SK-N-SH (cell line): ENCODE results near the gene ZGPAT. TPM values are rescaled to one million over a fixed set of nuclear protein-coding genes. Genes with fewer than 3 reads are reported as not detected.

Experiments
- CTCF ChIA-PET: fragments of 300-600, 350-600 bp; formaldehyde crosslinking; extraction: SDS; loops from one replicate; lab custom pipeline; 2021; lab: Yijun Ruan, JAX
- POLR2A ChIA-PET: fragments of 350-600 bp; sonication (Branson Sonifier 250); formaldehyde crosslinking; extraction: SDS; loops from one replicate; lab custom pipeline; 2020; ENCODE audit warnings: antibody characterized with exemption, inconsistent platforms; lab: Yijun Ruan, JAX
- DNase-seq: peaks from one replicate; pipeline ENCODE4 v3.0.0; 2012
- H2AFZ ChIP-seq: fragments of 200-600 bp; sonication (generic); 2 replicates; pipeline ENCODE4 v1.8.1; 2016; ENCODE audit warnings: antibody characterized with exemption, mild to moderate bottlenecking, low read depth
- H3F3A ChIP-seq: fragments of 200-600 bp; sonication (generic); replicated peaks from 2 replicates; pipeline ENCODE3; 2016; ENCODE audit warnings: antibody characterized with exemption, mild to moderate bottlenecking; ENCODE audit not compliant: insufficient read depth
- H3K27ac ChIP-seq, 2 experiments: fragments of 200-500 bp in 1 of 2; fragments of 200-600 bp in 1 of 2; sonication (Bioruptor generic) in 1 of 2; sonication (generic), shearing (Covaris generic) in 1 of 2; 2 replicates each; pipeline versions ENCODE4 v1.5.1 to v1.6.1; 2014 to 2016; ENCODE audit warnings: low read depth in 2 of 2, inconsistent platforms in 1 of 2, low read length in 1 of 2, mild to moderate bottlenecking in 1 of 2, mixed read lengths in 1 of 2
- H3K27me3 ChIP-seq: fragments of 200-600 bp; sonication (generic), shearing (Covaris generic); 2 replicates; pipeline ENCODE4 v1.6.1; 2016; ENCODE audit warnings: mixed run types; ENCODE audit not compliant: insufficient read depth
- H3K36me3 ChIP-seq, 2 experiments: fragments of 200-500 bp in 1 of 2; fragments of 200-600 bp in 1 of 2; sonication (Bioruptor generic) in 1 of 2; sonication (generic) in 1 of 2; replicated peaks in 1 of 2; 2 replicates each; pipeline versions ENCODE3 to v1.5.1; 2014 to 2016; ENCODE audit warnings: low read length in 1 of 2, mild to moderate bottlenecking in 1 of 2; ENCODE audit not compliant: insufficient read depth in 2 of 2, control insufficient read depth in 1 of 2
- H3K4me1 ChIP-seq, 2 experiments: fragments of 200-500 bp in 1 of 2; fragments of 200-600 bp in 1 of 2; sonication (Bioruptor generic) in 1 of 2; sonication (generic), shearing (Covaris generic) in 1 of 2; 2 replicates each; pipeline versions ENCODE4 v1.5.1 to v1.6.1; 2014 to 2016; ENCODE audit warnings: low read depth in 1 of 2, low read length in 1 of 2, mixed run types in 1 of 2; ENCODE audit not compliant: insufficient read depth in 2 of 2, control insufficient read depth in 1 of 2
- H3K4me2 ChIP-seq: fragments of 200-600 bp; sonication (generic), shearing (Covaris generic); 2 replicates; pipeline ENCODE4 v1.6.1; 2017; ENCODE audit warnings: mixed run types
- H3K4me3 ChIP-seq, 2 experiments: fragments of 200-500 bp in 1 of 2; fragments of 200-600 bp in 1 of 2; sonication (Bioruptor generic) in 1 of 2; sonication (generic), shearing (Covaris generic) in 1 of 2; 2 replicates each; pipeline versions ENCODE4 v1.5.1 to v1.8.1; 2014 to 2016; ENCODE audit warnings: low read depth in 2 of 2, inconsistent platforms in 1 of 2, low read length in 1 of 2, mild to moderate bottlenecking in 1 of 2, mixed read lengths in 1 of 2, moderate library complexity in 1 of 2
- H3K79me2 ChIP-seq: fragments of 200-600 bp; sonication (generic); 2 replicates; pipeline ENCODE4 v1.8.1; 2017; ENCODE audit warnings: mild to moderate bottlenecking; ENCODE audit not compliant: insufficient read depth
- H3K9ac ChIP-seq: fragments of 200-600 bp; sonication (generic); 2 replicates; pipeline ENCODE4 v1.6.1; 2017; ENCODE audit warnings: mixed run types
- H3K9me2 ChIP-seq: fragments of 200-600 bp; sonication (generic); 2 replicates; pipeline ENCODE4 v1.6.1; 2017; ENCODE audit warnings: mixed run types
- H3K9me3 ChIP-seq: fragments of 200-600 bp; sonication (generic); 2 replicates; pipeline ENCODE4 v1.6.1; 2017; ENCODE audit warnings: mixed run types, mild to moderate bottlenecking, moderate library complexity
- H4K20me1 ChIP-seq: fragments of 200-600 bp; sonication (generic); 2 replicates; pipeline ENCODE4 v1.6.1; 2017; ENCODE audit warnings: mild to moderate bottlenecking, mixed run types; ENCODE audit not compliant: insufficient read depth
- FOSL2 ChIP-seq: IDR thresholded peaks from 2 replicates; pipeline ENCODE4 v1.4.0; 2012; ENCODE audit warnings: low read depth, mild to moderate bottlenecking, moderate library complexity, borderline replicate concordance
- FOXM1 ChIP-seq: IDR thresholded peaks from 2 replicates; pipeline ENCODE4 v1.4.0; 2012; ENCODE audit warnings: low read depth, mild to moderate bottlenecking
- GATA2 ChIP-seq: sonication (generic); formaldehyde crosslinking; IDR thresholded peaks from 2 replicates; pipeline ENCODE4 v1.5.0; 2020; ENCODE audit warnings: mild to moderate bottlenecking, missing genetic modification reagents
- MXI1 ChIP-seq: IDR thresholded peaks from 2 replicates; pipeline ENCODE4 v1.6.1; 2012; ENCODE audit warnings: mild to moderate bottlenecking, low read depth, low read length, improper control_type of control experiment
- NFIC ChIP-seq: IDR thresholded peaks from 2 replicates; pipeline ENCODE4 v1.4.0; 2012; ENCODE audit warnings: borderline replicate concordance
- NRF1 ChIP-seq: IDR thresholded peaks from 2 replicates; pipeline ENCODE4 v1.6.1; 2012; ENCODE audit warnings: low read depth, mild to moderate bottlenecking, low read length
- POLR2AphosphoS5 ChIP-seq: IDR thresholded peaks from 2 replicates; pipeline ENCODE4 v1.6.1; 2012; ENCODE audit warnings: low read depth, low read length
- RFX5 ChIP-seq: IDR thresholded peaks from 2 replicates; pipeline ENCODE4 v1.6.1; 2012; ENCODE audit warnings: mild to moderate bottlenecking, improper control_type of control experiment, low read length
- SIN3A ChIP-seq: IDR thresholded peaks from 2 replicates; pipeline ENCODE4 v1.6.1; 2012; ENCODE audit warnings: low read depth, mild to moderate bottlenecking, low read length, moderate library complexity, borderline replicate concordance
- SMC3 ChIP-seq: IDR thresholded peaks from 2 replicates; pipeline ENCODE4 v1.6.1; 2012; ENCODE audit warnings: low read depth, low read length, improper control_type of control experiment
- TCF12 ChIP-seq: IDR thresholded peaks from 2 replicates; pipeline ENCODE4 v1.4.0; 2012
- TEAD4 ChIP-seq: IDR thresholded peaks from 2 replicates; pipeline ENCODE4 v1.4.0; 2012; ENCODE audit warnings: mild to moderate bottlenecking, borderline replicate concordance; ENCODE audit not compliant: insufficient read depth
- WGBS: methylation state at CpG from one replicate; pipeline ENCODE4 v1.1.6; 2017; ENCODE audit warnings: low lambda C conversion rate; 5-methylcytosine and 5-hydroxymethylcytosine counted together
- polyA plus RNA-seq, 3 experiments: library from polyadenylated mRNA; depleted of rRNA; stranded (reverse); fragments of >200 nt; gene quantifications; 2 replicates each; pipeline ENCODE4 v1.2.3, GENCODE V29; 2012
- TF ChIP-seq, protein P1 (sequence below): fragments of 150-350 bp; IDR thresholded peaks from 2 replicates; pipeline ENCODE4 v1.6.1; 2017; ENCODE audit warnings: antibody characterized with exemption, low read length, low read depth, borderline replicate concordance
- TF ChIP-seq, protein P2 (sequence below): IDR thresholded peaks from 2 replicates; pipeline ENCODE4 v1.4.0; 2012; ENCODE audit warnings: low read depth, borderline replicate concordance
- TF ChIP-seq, protein P3 (sequence below): fragments of 150-350 bp; IDR thresholded peaks from 2 replicates; pipeline ENCODE4 v1.6.1; 2016; ENCODE audit warnings: mild to moderate bottlenecking, low read depth, low read length
- TF ChIP-seq, protein P4 (sequence below): IDR thresholded peaks from 2 replicates; pipeline ENCODE4 v1.4.0; 2012; ENCODE audit warnings: low read depth, borderline replicate concordance
- TF ChIP-seq, protein P5 (sequence below): fragments of 200-600 bp; sonication (generic); IDR thresholded peaks from 2 replicates; pipeline ENCODE4 v1.6.1; 2017; ENCODE audit warnings: antibody characterized with exemption, mild to moderate bottlenecking, moderate library complexity

Gene ZGPAT
- polyA plus RNA-seq, 1 of the 3 experiments (the other 2 are of a cell fraction) = 33.7 TPM

DNA sequence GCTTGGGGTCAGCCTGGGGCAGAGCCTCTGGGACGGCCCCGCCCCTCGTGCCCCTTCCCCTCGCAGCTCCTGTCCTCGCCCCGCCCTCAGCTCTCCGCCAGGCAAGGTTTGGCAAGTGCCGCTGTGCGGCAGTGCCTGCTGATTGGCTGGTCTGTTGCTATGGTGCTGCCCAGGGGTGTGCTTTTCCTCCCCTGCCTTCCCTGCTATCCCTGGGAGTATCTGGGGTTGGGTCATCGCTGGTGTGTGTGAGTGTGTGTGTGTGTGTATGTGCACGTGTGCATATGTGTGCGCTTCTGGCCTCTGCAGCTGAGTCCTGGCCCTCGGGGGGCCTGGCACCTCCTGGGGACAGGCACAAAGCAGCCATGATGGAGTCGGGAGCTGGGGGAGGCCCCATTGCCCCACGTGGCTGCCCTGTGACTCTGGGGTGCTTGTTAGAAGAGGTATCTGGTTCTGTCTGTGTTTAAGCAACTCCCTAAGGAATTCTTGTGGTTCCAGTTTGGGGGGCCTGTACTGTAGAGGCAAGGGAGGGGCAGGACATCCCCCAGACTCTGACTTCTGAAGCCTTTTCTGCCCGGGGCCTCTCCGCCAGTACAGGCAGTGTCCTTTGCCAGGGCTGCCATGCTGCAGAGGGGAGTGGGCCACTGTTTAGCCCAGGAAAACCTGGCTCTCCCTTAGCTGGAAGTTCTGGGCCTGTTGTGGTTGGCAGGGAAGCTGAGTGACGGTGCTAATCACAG, 42.8 kb upstream of the ZGPAT start:
- H3K27ac ChIP-seq = no peak overlapping the region
- TF ChIP-seq POLR2AphosphoS5 = no peak
- TF ChIP-seq, protein P1, sequence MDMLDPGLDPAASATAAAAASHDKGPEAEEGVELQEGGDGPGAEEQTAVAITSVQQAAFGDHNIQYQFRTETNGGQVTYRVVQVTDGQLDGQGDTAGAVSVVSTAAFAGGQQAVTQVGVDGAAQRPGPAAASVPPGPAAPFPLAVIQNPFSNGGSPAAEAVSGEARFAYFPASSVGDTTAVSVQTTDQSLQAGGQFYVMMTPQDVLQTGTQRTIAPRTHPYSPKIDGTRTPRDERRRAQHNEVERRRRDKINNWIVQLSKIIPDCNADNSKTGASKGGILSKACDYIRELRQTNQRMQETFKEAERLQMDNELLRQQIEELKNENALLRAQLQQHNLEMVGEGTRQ = no peak
- TF ChIP-seq FOXM1 = no peak
- TF ChIP-seq, protein P2, sequence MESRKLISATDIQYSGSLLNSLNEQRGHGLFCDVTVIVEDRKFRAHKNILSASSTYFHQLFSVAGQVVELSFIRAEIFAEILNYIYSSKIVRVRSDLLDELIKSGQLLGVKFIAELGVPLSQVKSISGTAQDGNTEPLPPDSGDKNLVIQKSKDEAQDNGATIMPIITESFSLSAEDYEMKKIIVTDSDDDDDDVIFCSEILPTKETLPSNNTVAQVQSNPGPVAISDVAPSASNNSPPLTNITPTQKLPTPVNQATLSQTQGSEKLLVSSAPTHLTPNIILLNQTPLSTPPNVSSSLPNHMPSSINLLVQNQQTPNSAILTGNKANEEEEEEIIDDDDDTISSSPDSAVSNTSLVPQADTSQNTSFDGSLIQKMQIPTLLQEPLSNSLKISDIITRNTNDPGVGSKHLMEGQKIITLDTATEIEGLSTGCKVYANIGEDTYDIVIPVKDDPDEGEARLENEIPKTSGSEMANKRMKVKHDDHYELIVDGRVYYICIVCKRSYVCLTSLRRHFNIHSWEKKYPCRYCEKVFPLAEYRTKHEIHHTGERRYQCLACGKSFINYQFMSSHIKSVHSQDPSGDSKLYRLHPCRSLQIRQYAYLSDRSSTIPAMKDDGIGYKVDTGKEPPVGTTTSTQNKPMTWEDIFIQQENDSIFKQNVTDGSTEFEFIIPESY = no peak
- TF ChIP-seq NRF1 = no peak
- TF ChIP-seq TEAD4 = no peak
- TF ChIP-seq, protein P3, sequence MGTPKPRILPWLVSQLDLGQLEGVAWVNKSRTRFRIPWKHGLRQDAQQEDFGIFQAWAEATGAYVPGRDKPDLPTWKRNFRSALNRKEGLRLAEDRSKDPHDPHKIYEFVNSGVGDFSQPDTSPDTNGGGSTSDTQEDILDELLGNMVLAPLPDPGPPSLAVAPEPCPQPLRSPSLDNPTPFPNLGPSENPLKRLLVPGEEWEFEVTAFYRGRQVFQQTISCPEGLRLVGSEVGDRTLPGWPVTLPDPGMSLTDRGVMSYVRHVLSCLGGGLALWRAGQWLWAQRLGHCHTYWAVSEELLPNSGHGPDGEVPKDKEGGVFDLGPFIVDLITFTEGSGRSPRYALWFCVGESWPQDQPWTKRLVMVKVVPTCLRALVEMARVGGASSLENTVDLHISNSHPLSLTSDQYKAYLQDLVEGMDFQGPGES = no peak
- no peak for TF ChIP-seq GATA2
- TF ChIP-seq RFX5 = no peak
- TF ChIP-seq, protein P4, sequence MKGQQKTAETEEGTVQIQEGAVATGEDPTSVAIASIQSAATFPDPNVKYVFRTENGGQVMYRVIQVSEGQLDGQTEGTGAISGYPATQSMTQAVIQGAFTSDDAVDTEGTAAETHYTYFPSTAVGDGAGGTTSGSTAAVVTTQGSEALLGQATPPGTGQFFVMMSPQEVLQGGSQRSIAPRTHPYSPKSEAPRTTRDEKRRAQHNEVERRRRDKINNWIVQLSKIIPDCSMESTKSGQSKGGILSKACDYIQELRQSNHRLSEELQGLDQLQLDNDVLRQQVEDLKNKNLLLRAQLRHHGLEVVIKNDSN = no peak
- TF ChIP-seq FOSL2 = no peak
- no peak for TF ChIP-seq NFIC
- TF ChIP-seq SMC3 = no peak
- no peak for TF ChIP-seq TCF12
- TF ChIP-seq SIN3A = no peak
- TF ChIP-seq, protein P5, sequence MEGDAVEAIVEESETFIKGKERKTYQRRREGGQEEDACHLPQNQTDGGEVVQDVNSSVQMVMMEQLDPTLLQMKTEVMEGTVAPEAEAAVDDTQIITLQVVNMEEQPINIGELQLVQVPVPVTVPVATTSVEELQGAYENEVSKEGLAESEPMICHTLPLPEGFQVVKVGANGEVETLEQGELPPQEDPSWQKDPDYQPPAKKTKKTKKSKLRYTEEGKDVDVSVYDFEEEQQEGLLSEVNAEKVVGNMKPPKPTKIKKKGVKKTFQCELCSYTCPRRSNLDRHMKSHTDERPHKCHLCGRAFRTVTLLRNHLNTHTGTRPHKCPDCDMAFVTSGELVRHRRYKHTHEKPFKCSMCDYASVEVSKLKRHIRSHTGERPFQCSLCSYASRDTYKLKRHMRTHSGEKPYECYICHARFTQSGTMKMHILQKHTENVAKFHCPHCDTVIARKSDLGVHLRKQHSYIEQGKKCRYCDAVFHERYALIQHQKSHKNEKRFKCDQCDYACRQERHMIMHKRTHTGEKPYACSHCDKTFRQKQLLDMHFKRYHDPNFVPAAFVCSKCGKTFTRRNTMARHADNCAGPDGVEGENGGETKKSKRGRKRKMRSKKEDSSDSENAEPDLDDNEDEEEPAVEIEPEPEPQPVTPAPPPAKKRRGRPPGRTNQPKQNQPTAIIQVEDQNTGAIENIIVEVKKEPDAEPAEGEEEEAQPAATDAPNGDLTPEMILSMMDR = no peak
- no peak for TF ChIP-seq MXI1
- H2AFZ ChIP-seq = no peak overlapping the region
- WGBS = 84% methylated on average over 13 of the region's 18 CpGs
- peaks cover 0 to 65% of the 10 kb centered on the region in 2 experiments for H3K36me3 ChIP-seq
- no peak overlapping the region for H3K9ac ChIP-seq
- no peak overlapping the region for H3K4me3 ChIP-seq
- H3F3A ChIP-seq = no peaks in the 10 kb centered on the region
- no peaks in the 10 kb centered on the region for H3K9me2 ChIP-seq
- POLR2A ChIA-PET = no interaction called here
- no peaks in the 10 kb centered on the region for H3K27me3 ChIP-seq
- H3K79me2 ChIP-seq = peaks cover 16% of the 10 kb centered on the region; the same call in 1 of the 2 replicates
- no peaks in the 10 kb centered on the region for H3K4me1 ChIP-seq
- CTCF ChIA-PET = no interaction called here
- no peaks in the 10 kb centered on the region for H3K9me3 ChIP-seq
- no peak overlapping the region for H3K4me2 ChIP-seq
- no peaks in the 10 kb centered on the region for H4K20me1 ChIP-seq
- peak; percentile 55 for DNase-seq
